ENCODE results near the gene SYNE2. TPM values are rescaled to one million over a fixed set of nuclear protein-coding genes. Genes with fewer than 3 reads are reported as not detected.

SYNE2 gene
- total RNA-seq, 1 donor = 10.1 TPM

DNA sequence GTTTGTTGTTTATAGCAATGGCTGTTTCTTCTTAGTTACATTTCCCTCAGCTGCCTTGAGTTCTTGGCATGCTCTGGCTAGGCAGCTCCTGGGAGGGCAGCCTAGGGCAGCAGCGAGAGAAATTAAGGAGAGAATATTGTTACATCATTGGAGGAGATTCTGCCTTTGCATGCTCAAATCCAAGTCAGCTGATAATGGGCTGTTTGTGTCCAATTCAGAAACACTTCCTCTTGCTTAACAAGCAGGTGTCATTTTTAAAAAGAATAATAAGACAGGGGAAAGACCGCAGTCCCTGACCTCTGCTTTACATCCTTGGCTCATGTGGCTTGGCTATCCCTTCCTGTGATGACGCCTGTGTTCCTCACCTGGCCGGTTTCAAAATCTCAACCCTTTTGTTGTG lies 364.5 kb downstream of the SYNE2 start:
- Histone ChIP-seq H3K27ac (ENCODE audit: low read depth, low read length) (no peak overlapping the region), H3K4me1 (ENCODE audit: insufficient read depth, low read length) (no peaks in the 10 kb centered on the region), H2AFZ (ENCODE audit: low read length) (no peak overlapping the region), H3K27me3 (ENCODE audit: insufficient read depth, low read length) (no peaks in the 10 kb centered on the region), H3K36me3 (ENCODE audit: insufficient read depth, low read length) (no peaks in the 10 kb centered on the region), H3K4me2 (ENCODE audit: insufficient read depth, low read length) (no peak overlapping the region), H3K4me3 (ENCODE audit: insufficient read depth, low read length) (no peak overlapping the region), H3K9me3 (ENCODE audit: low read depth, low read length) (no peaks in the 10 kb centered on the region), H3K79me2 (ENCODE audit: insufficient read depth, low read length) (no peaks in the 10 kb centered on the region), H4K20me1 (ENCODE audit: insufficient read depth, low read length) (no peaks in the 10 kb centered on the region)
- TF ChIP-seq, protein P1, sequence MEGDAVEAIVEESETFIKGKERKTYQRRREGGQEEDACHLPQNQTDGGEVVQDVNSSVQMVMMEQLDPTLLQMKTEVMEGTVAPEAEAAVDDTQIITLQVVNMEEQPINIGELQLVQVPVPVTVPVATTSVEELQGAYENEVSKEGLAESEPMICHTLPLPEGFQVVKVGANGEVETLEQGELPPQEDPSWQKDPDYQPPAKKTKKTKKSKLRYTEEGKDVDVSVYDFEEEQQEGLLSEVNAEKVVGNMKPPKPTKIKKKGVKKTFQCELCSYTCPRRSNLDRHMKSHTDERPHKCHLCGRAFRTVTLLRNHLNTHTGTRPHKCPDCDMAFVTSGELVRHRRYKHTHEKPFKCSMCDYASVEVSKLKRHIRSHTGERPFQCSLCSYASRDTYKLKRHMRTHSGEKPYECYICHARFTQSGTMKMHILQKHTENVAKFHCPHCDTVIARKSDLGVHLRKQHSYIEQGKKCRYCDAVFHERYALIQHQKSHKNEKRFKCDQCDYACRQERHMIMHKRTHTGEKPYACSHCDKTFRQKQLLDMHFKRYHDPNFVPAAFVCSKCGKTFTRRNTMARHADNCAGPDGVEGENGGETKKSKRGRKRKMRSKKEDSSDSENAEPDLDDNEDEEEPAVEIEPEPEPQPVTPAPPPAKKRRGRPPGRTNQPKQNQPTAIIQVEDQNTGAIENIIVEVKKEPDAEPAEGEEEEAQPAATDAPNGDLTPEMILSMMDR (IDR thresholded peaks at IDR 0.05; ENCODE audit: extremely low read depth, low read depth, low read length) = no peak
- peak; percentile 76 for DNase-seq (ENCODE audit: insufficient read length, low spot score, missing footprints)

DNA sequence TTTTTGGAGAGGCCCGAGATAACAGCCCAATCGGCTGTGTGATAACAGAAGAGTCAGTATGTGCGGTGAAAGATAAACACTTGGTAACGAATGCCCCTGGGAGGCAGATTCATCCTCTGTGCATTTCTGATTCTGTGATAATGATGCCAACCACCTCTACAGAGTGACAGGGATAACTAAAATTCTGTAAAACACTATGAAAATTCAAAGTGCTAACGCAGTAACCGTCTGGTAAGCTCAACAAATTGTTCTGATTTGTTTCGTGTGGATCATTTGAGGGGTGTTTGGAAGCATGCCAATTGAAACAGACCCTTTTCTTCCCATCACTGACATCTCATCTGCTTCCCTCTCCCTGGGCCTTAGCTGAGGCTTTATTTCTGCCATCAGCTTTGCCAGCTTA lies 365.0 kb downstream of the SYNE2 start:
- Histone ChIP-seq H2AFZ (ENCODE audit: low read length) (no peak overlapping the region), H4K20me1 (ENCODE audit: insufficient read depth, low read length) (no peaks in the 10 kb centered on the region), H3K79me2 (ENCODE audit: insufficient read depth, low read length) (no peaks in the 10 kb centered on the region), H3K4me2 (ENCODE audit: insufficient read depth, low read length) (no peak overlapping the region), H3K9me3 (ENCODE audit: low read depth, low read length) (no peaks in the 10 kb centered on the region), H3K27me3 (ENCODE audit: insufficient read depth, low read length) (no peaks in the 10 kb centered on the region), H3K27ac (ENCODE audit: low read depth, low read length) (no peak overlapping the region), H3K4me1 (ENCODE audit: insufficient read depth, low read length) (no peaks in the 10 kb centered on the region), H3K36me3 (ENCODE audit: insufficient read depth, low read length) (no peaks in the 10 kb centered on the region), H3K4me3 (ENCODE audit: insufficient read depth, low read length) (no peak overlapping the region)
- DNase-seq (ENCODE audit: insufficient read length, low spot score, missing footprints) = no peak
- TF ChIP-seq, protein P1 (IDR thresholded peaks at IDR 0.05; ENCODE audit: extremely low read depth, low read depth, low read length) = no peak

DNA sequence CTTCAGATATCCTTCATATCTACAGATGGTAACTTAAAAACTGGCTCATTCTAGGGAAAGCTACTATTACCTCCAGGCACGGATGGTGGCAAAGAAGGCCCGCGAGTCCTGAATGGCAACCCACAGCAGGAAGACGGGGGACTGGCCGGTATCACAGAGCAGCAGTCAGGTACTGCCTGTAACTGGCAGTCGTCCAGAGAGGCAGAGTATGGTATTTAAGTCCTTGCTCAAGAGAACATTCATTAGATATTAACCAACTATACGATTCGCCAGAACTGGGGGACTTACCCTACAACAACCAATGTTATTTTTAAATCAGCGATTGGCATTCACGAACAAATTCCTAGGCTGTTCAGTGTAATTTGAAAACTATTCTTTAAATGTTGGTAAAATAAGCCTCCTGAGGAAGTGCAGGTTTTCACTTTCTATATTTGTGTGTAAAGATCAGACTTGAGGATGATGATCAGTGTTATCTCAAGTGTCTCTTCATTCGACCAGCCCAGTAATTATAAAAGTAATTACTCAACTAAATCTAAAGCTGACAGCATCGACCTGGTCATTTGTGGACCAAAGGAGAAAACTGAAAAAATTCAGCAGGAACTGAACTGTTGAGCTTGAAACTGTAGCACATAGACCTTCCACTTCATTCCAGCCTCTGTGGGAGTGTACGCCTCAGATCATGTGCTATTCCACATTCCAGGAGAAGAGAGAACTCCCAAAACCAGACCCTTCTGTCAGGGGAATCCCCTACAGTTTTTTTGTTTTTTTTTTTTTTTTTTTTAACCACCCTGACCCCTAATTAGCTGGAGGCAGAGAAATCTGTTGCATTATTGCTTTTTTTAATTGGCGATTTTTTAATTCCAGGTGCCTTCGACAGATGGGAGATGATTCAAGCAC lies 365.8 kb downstream of the SYNE2 start:
- DNase-seq (ENCODE audit: insufficient read length, low spot score, missing footprints) = peak; percentile 32
- TF ChIP-seq, protein P1 (IDR thresholded peaks at IDR 0.05; ENCODE audit: extremely low read depth, low read depth, low read length) = no peak
- no peaks in the 10 kb centered on the region for H3K79me2 ChIP-seq (ENCODE audit: insufficient read depth, low read length)
- H3K4me2 ChIP-seq (ENCODE audit: insufficient read depth, low read length) = no peak overlapping the region
- H3K36me3 ChIP-seq (ENCODE audit: insufficient read depth, low read length) = no peaks in the 10 kb centered on the region
- no peak overlapping the region for H3K4me3 ChIP-seq (ENCODE audit: insufficient read depth, low read length)
- no peak overlapping the region for H3K27ac ChIP-seq (ENCODE audit: low read depth, low read length)
- H2AFZ ChIP-seq (ENCODE audit: low read length) = no peak overlapping the region
- H3K27me3 ChIP-seq (ENCODE audit: insufficient read depth, low read length) = no peaks in the 10 kb centered on the region
- H3K4me1 ChIP-seq (ENCODE audit: insufficient read depth, low read length) = no peaks in the 10 kb centered on the region
- H4K20me1 ChIP-seq (ENCODE audit: insufficient read depth, low read length) = no peaks in the 10 kb centered on the region
- H3K9me3 ChIP-seq (ENCODE audit: low read depth, low read length) = no peaks in the 10 kb centered on the region

DNA sequence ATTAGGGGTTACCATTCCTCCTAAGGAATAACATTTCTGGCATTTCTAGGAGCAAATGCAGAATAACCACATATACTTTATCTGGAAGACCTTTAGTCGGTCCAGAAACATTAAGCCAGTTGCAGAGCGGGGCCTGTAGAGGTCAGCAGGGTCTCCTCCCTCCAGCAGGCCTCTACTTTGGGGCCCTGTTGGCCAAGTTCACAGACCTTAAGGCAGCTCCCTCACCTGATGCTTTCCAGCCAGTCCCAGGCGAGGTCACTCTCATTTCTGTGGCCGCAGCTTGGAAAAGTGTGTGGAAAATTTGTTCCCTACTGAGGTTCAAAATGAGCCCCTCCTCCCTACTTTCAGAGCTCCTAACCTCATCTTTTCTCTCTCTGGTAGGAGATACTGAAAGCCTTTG lies 367.3 kb downstream of the SYNE2 start:
- no peaks in the 10 kb centered on the region for H3K27me3 ChIP-seq (ENCODE audit: insufficient read depth, low read length)
- H3K36me3 ChIP-seq (ENCODE audit: insufficient read depth, low read length) = no peaks in the 10 kb centered on the region
- TF ChIP-seq, protein P1 (IDR thresholded peaks at IDR 0.05; ENCODE audit: extremely low read depth, low read depth, low read length) = no peak
- H3K4me2 ChIP-seq (ENCODE audit: insufficient read depth, low read length) = no peak overlapping the region
- no peak overlapping the region for H2AFZ ChIP-seq (ENCODE audit: low read length)
- no peak overlapping the region for H3K4me3 ChIP-seq (ENCODE audit: insufficient read depth, low read length)
- H3K9me3 ChIP-seq (ENCODE audit: low read depth, low read length) = no peaks in the 10 kb centered on the region
- no peaks in the 10 kb centered on the region for H3K79me2 ChIP-seq (ENCODE audit: insufficient read depth, low read length)
- no peak for DNase-seq (ENCODE audit: insufficient read length, low spot score, missing footprints)
- H3K27ac ChIP-seq (ENCODE audit: low read depth, low read length) = no peak overlapping the region
- H4K20me1 ChIP-seq (ENCODE audit: insufficient read depth, low read length) = no peaks in the 10 kb centered on the region
- no peaks in the 10 kb centered on the region for H3K4me1 ChIP-seq (ENCODE audit: insufficient read depth, low read length)
